Stimulated activated effector memory CD8-positive, alpha-beta T cell treated with anti-CD3 and anti-CD28 coated beads, Interleukin-12 subunit alpha, Interleukin-12 subunit beta, amount 100 ng/mL, for 72 hours (primary cell): ENCODE results near the gene HYOU1.

Source experiments
- ATAC-seq: fragments of 150-1000 bp; cut with Tn5 transposase; 2 replicates; pipeline ENCODE4 v1.10.0; 2021
- DNase-seq, 2 donors: peaks; one replicate each; pipeline ENCODE4 v3.0.0; 2021 to 2022; ENCODE audit warnings: low spot score in 2 of 2
- H3K27ac Mint-ChIP-seq: one replicate; pipeline ENCODE4 v1.8.0; 2022; ENCODE audit warnings: mild to moderate bottlenecking, mixed read lengths
- H3K36me3 Mint-ChIP-seq: one replicate; pipeline ENCODE4 v1.8.0; 2022; ENCODE audit warnings: mild to moderate bottlenecking, mixed read lengths
- H3K4me1 Mint-ChIP-seq: one replicate; pipeline ENCODE4 v1.8.0; 2022; ENCODE audit warnings: mixed read lengths
- H3K4me3 Mint-ChIP-seq: one replicate; pipeline ENCODE4 v1.8.0; 2022; ENCODE audit warnings: mild to moderate bottlenecking, mixed read lengths
- H3K9me3 Mint-ChIP-seq: one replicate; pipeline ENCODE4 v1.8.0; 2022; ENCODE audit warnings: mixed read lengths

The HYOU1 gene

DNA sequence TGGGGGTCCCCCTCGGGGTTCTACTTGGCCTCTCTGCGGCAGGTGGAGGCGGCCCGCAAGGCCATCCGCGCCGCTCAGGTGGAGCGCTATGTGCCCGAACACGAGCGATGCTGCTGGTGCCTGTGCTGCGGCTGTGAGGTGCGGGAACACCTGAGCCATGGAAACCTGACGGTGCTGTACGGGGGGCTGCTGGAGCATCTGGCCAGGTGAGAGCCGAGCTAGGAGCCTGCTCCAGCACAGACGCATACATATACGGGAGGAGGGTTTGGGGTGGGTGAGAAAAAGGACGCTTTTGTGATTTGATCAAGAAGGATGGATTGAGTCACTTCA lies 58.7 kb downstream of the HYOU1 start:
- Mint-ChIP-seq H3K9me3 (no peaks in the 10 kb centered on the region), H3K4me3 (peak overlapping the region; percentile 85), H3K36me3 (peaks cover 64% of the 10 kb centered on the region), H3K4me1 (peaks cover 42% of the 10 kb centered on the region), H3K27ac (peak overlapping the region; percentile 99)
- DNase-seq (no peak), ATAC-seq (no peak)

DNA sequence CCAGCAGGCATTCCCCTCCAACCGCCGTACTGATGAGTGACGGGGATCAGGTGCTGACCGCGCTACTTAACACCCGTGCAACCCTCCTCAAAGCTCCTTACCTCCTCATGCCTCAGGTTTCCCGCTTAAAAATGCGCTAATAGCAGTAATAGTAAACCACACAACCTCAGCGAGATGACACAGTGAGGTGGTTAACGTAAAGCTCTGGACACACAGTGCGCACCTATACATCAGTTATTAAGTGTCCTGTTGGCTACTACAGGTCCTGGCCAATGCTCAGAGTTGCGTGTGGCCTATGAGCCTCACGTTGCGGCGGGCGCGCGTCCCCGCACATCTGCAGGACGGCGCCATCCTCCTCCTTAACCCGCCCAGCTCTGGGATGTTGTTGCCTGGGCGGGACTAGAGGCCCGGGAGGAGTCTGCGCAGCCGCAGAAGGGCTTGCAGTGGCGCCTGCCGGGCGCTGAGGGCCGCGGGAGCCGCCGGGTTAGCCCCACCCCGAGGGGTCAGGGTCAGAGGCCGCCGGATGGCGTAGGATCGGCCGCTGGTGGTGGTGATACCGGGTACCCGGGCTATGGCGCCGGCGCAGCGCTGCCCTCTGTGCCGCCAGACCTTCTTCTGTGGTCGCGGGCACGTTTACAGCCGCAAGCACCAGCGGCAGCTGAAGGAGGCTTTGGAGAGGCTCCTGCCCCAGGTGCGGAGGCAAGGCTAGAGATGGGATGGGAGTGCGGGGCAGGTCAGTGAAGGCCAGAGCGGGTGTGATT lies 59.2 kb downstream of the HYOU1 start, which contains the start of gene CENATAC:
Gene CENATAC (plus strand): TSS at position 512 of the 761 bp plus-strand sequence. CDS start 60 bp downstream, at position 572.
- peak within 1 kb of the TSS; percentile 85 for H3K4me3 Mint-ChIP-seq
- ATAC-seq = peak; percentile 95
- DNase-seq = peak; percentile 90 to 97
- H3K27ac Mint-ChIP-seq = peak within 1 kb of the TSS; percentile 99
- peaks cover 42% of the 10 kb centered on the region for H3K4me1 Mint-ChIP-seq
- no peaks in the 10 kb centered on the region for H3K9me3 Mint-ChIP-seq
- peaks cover 59% of the 10 kb centered on the region for H3K36me3 Mint-ChIP-seq

DNA sequence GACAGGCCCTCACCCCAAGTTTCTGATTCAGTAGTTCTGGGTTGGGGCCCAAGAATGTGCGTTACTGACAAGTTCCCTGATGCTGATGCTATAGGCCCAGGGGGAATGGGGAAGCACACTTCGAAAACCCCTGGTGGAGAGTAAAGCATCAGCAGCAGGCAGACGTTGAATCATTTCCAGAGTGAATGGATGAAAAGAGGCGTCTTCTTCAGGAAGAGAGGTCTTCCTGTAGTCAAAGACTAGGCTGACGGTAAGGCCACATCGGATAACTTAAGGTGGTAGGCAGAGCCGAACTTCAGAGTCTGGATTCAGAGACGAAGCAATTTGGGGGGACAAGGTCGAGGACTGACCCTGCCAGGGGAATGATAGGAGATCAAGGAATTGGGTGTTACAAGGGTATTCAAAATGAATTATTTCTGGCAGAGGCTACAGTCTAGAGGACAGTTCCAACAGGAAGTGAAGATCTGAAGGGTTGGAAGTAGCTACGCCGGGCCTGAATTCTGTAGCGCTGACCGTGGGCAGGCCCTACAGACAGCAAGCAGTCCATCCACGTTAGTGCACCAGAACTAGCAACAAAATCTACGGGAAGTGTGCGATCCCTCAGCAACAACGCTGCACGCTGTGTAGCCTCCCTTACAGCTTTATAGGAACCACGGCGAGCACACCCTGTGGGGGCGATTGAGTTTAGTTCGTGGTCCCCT lies 59.9 kb downstream of the HYOU1 start:
- Mint-ChIP-seq H3K27ac (peak overlapping the region; percentile 99), H3K9me3 (no peaks in the 10 kb centered on the region), H3K36me3 (peaks cover 52% of the 10 kb centered on the region), H3K4me1 (peaks cover 42% of the 10 kb centered on the region), H3K4me3 (peak overlapping the region; percentile 85)
- DNase-seq (peak; percentile 7 to 62), ATAC-seq (peak; percentile 49)
